H1 (cell line): ENCODE measurements around the gene PSAP. TPM values are rescaled to one million over a fixed set of nuclear protein-coding genes. Genes with fewer than 3 reads are reported as not detected.

Experiments
- CTCF ChIA-PET: fragments of 300-600 bp; sonication (Branson Sonifier 250); formaldehyde crosslinking; loops from one replicate; lab custom pipeline; 2021; ENCODE audit not compliant: partially characterized antibody; lab: Charles Lee
- POLR2A ChIA-PET: fragments of 300-600 bp; sonication (Branson Sonifier 250); formaldehyde crosslinking; loops from one replicate; lab custom pipeline; 2021; ENCODE audit warnings: inconsistent platforms; ENCODE audit not compliant: partially characterized antibody; lab: Charles Lee
- DNase-seq, 2 experiments: peaks; one replicate each; pipeline versions ENCODE4 v3.0.0 to v3.0.0-alpha.2; 2010 to 2022; ENCODE audit warnings: low spot score in 2 of 2, low read depth in 1 of 2, mixed read lengths in 1 of 2
- FAIRE-seq: peaks from 2 replicates; lab custom pipeline; 2011; peaks lifted over from hg19 to GRCh38; lab: Jason Lieb, UNC
- H2AFZ ChIP-seq: 2 replicates; pipeline ENCODE4 v1.8.1; 2012; ENCODE audit warnings: low read length, inconsistent platforms
- H2AK5ac ChIP-seq: 2 replicates; pipeline ENCODE4 v1.6.1; 2013; ENCODE audit warnings: low read depth, low read length
- H2BK120ac ChIP-seq: replicated peaks from 2 replicates; pipeline ENCODE3; 2013; ENCODE audit warnings: low read depth, low read length, inconsistent platforms
- H2BK12ac ChIP-seq: 2 replicates; pipeline ENCODE4 v1.6.1; 2013; ENCODE audit warnings: low read depth, low read length
- H2BK15ac ChIP-seq: 2 replicates; pipeline ENCODE4 v1.6.1; 2013; ENCODE audit warnings: low read length
- H2BK20ac ChIP-seq: 2 replicates; pipeline ENCODE4 v1.6.1; 2013; ENCODE audit warnings: low read length
- H2BK5ac ChIP-seq: 2 replicates; pipeline ENCODE4 v1.6.1; 2013; ENCODE audit warnings: low read depth, low read length
- H3K14ac ChIP-seq: 2 replicates; pipeline ENCODE4 v1.6.1; 2013; ENCODE audit warnings: inconsistent platforms; ENCODE audit not compliant: insufficient read length
- H3K18ac ChIP-seq: 2 replicates; pipeline ENCODE4 v1.6.1; 2013; ENCODE audit warnings: low read length; ENCODE audit errors: extremely low read depth
- H3K23ac ChIP-seq: 2 replicates; pipeline ENCODE4 v1.6.1; 2013; ENCODE audit warnings: inconsistent platforms; ENCODE audit not compliant: insufficient read length
- H3K23me2 ChIP-seq: 2 replicates; pipeline ENCODE4 v1.6.1; 2013; ENCODE audit warnings: low read depth, low read length
- H3K27ac ChIP-seq: 2 replicates; pipeline ENCODE4 v1.6.1; 2011; ENCODE audit warnings: low read depth, low read length, inconsistent platforms
- H3K27me3 ChIP-seq, 4 experiments: replicated peaks in 1 of 4; 1 replicate in 1 of 4; 2 replicates in 3 of 4; pipeline versions ENCODE4 v1.6.1 to v1.8.1; 2011 to 2013; ENCODE audit warnings: low read length in 3 of 4, mild to moderate bottlenecking in 3 of 4, inconsistent platforms in 2 of 4, mixed read lengths in 2 of 4, moderate library complexity in 1 of 4; ENCODE audit not compliant: control insufficient read depth in 3 of 4, insufficient read depth in 3 of 4; ENCODE audit errors: extremely low read depth in 1 of 4
- H3K36me3 ChIP-seq, 4 experiments: 2 replicates each; pipeline versions ENCODE4 v1.6.1 to v1.8.1; 2011 to 2013; ENCODE audit warnings: mild to moderate bottlenecking in 4 of 4, low read length in 3 of 4, moderate library complexity in 2 of 4, control low read depth in 1 of 4, inconsistent platforms in 1 of 4; ENCODE audit not compliant: insufficient read depth in 4 of 4, control insufficient read depth in 2 of 4
- H3K4ac ChIP-seq: replicated peaks from 2 replicates; pipeline ENCODE3; 2013; ENCODE audit warnings: low read length, low read depth, mixed read lengths, inconsistent platforms; ENCODE audit not compliant: insufficient read length
- H3K4me1 ChIP-seq, 4 experiments: replicated peaks in 1 of 4; 1 replicate in 1 of 4; 2 replicates in 3 of 4; pipeline versions ENCODE4 v1.6.1 to v1.8.1; 2011 to 2013; ENCODE audit warnings: low read length in 3 of 4, inconsistent platforms in 2 of 4, mixed read lengths in 1 of 4; ENCODE audit not compliant: insufficient read depth in 4 of 4, control insufficient read depth in 3 of 4
- H3K4me2 ChIP-seq, 2 experiments: 2 replicates each; pipeline versions ENCODE4 v1.6.1 to v1.8.1; 2011 to 2013; ENCODE audit warnings: low read depth in 2 of 2, low read length in 2 of 2, control low read depth in 1 of 2, inconsistent platforms in 1 of 2, mild to moderate bottlenecking in 1 of 2; ENCODE audit not compliant: insufficient read depth in 1 of 2
- H3K4me3 ChIP-seq, 4 experiments: fragments of 200-600, 300-600 bp in 1 of 4; sonication (generic), shearing (Covaris generic), sonication (Bioruptor Twin) in 1 of 4; 2 replicates each; pipeline versions ENCODE4 v1.5.1 to v1.8.1; 2011 to 2016; ENCODE audit warnings: low read length in 4 of 4, low read depth in 3 of 4, control low read depth in 2 of 4, inconsistent platforms in 2 of 4, mild to moderate bottlenecking in 2 of 4, mixed read lengths in 1 of 4, moderate library complexity in 1 of 4; ENCODE audit not compliant: insufficient read depth in 2 of 4; ENCODE audit errors: extremely low read depth in 1 of 4
- H3K56ac ChIP-seq: replicated peaks from 2 replicates; pipeline ENCODE3; 2013; ENCODE audit warnings: low read depth, mild to moderate bottlenecking, mixed read lengths, low read length, inconsistent platforms; ENCODE audit not compliant: insufficient read length
- H3K79me1 ChIP-seq: 2 replicates; pipeline ENCODE4 v1.6.1; 2013; ENCODE audit warnings: low read depth, low read length, control low read depth
- H3K79me2 ChIP-seq, 2 experiments: 2 replicates each; pipeline versions ENCODE4 v1.6.1 to v1.8.1; 2012 to 2013; ENCODE audit warnings: low read length in 2 of 2, mild to moderate bottlenecking in 2 of 2, inconsistent platforms in 1 of 2; ENCODE audit not compliant: insufficient read depth in 2 of 2, control insufficient read depth in 1 of 2
- H3K9ac ChIP-seq, 4 experiments: replicated peaks in 1 of 4; 1 replicate in 1 of 4; 2 replicates in 3 of 4; pipeline versions ENCODE4 v1.6.1 to v1.8.1; 2011 to 2013; ENCODE audit warnings: low read depth in 3 of 4, low read length in 3 of 4, control low read depth in 2 of 4, mild to moderate bottlenecking in 2 of 4, moderate library complexity in 2 of 4, inconsistent platforms in 1 of 4; ENCODE audit errors: extremely low read depth in 1 of 4
- H3K9me3 ChIP-seq, 2 experiments: 2 replicates each; pipeline versions ENCODE4 v1.6.1 to v1.8.1; 2012 to 2013; ENCODE audit warnings: mild to moderate bottlenecking in 2 of 2, moderate library complexity in 2 of 2, control low read depth in 1 of 2, inconsistent platforms in 1 of 2, low read depth in 1 of 2, low read length in 1 of 2, mixed read lengths in 1 of 2; ENCODE audit not compliant: insufficient read depth in 2 of 2
- H4K20me1 ChIP-seq, 2 experiments: replicated peaks in 1 of 2; 2 replicates each; pipeline versions ENCODE3 to v1.8.1; 2011 to 2013; ENCODE audit warnings: inconsistent platforms in 2 of 2, low read length in 2 of 2, mild to moderate bottlenecking in 1 of 2; ENCODE audit not compliant: insufficient read depth in 2 of 2, control insufficient read depth in 1 of 2
- H4K5ac ChIP-seq: 2 replicates; pipeline ENCODE4 v1.6.1; 2013; ENCODE audit warnings: low read length, low read depth, mixed read lengths, inconsistent platforms; ENCODE audit not compliant: insufficient read length
- H4K8ac ChIP-seq: 2 replicates; pipeline ENCODE4 v1.8.0; 2013; ENCODE audit warnings: mild to moderate bottlenecking, moderate library complexity, low read length, inconsistent platforms; ENCODE audit not compliant: insufficient read depth; ENCODE audit errors: extremely low read depth
- H4K91ac ChIP-seq: replicated peaks from 2 replicates; pipeline ENCODE3; 2013; ENCODE audit warnings: low read length, mixed read lengths, inconsistent platforms; ENCODE audit not compliant: insufficient read length
- CEBPB ChIP-seq: IDR thresholded peaks from 2 replicates; pipeline ENCODE4 v1.6.1; 2012; ENCODE audit warnings: low read depth, low read length
- EGR1 ChIP-seq: IDR thresholded peaks from 2 replicates; pipeline ENCODE4 v1.6.1; 2011; ENCODE audit warnings: low read depth, low read length, borderline replicate concordance
- HDAC2 ChIP-seq, 2 experiments: fragments of 300-600 bp in 1 of 2; sonication (generic) in 1 of 2; IDR thresholded peaks; 2 replicates each; pipeline ENCODE4 v1.6.1; 2011 to 2012; ENCODE audit warnings: low read depth in 2 of 2, low read length in 2 of 2, mild to moderate bottlenecking in 2 of 2, moderate library complexity in 2 of 2, borderline replicate concordance in 1 of 2, inconsistent platforms in 1 of 2
- HDAC6 ChIP-seq: IDR thresholded peaks from one replicate; pipeline ENCODE4 v1.7.1; 2012; ENCODE audit warnings: low read depth, mild to moderate bottlenecking, inconsistent platforms, low read length, moderate library complexity
- JUND ChIP-seq: IDR thresholded peaks from 2 replicates; pipeline ENCODE4 v1.6.1; 2011; ENCODE audit warnings: mild to moderate bottlenecking, improper control_type of control experiment, low read length
- RXRA ChIP-seq: IDR thresholded peaks from 2 replicates; pipeline ENCODE4 v1.6.1; 2011; ENCODE audit warnings: low read depth, mild to moderate bottlenecking, low read length, moderate library complexity; ENCODE audit not compliant: insufficient read depth
- SIX5 ChIP-seq: IDR thresholded peaks from 2 replicates; pipeline ENCODE4 v1.6.1; 2011; ENCODE audit warnings: mild to moderate bottlenecking, low read depth, low read length
- TEAD4 ChIP-seq: IDR thresholded peaks from 2 replicates; pipeline ENCODE4 v1.6.1; 2012; ENCODE audit warnings: low read depth, low read length, inconsistent platforms, mixed read lengths
- USF2 ChIP-seq: IDR thresholded peaks from 2 replicates; pipeline ENCODE4 v1.6.1; 2011; ENCODE audit warnings: low read length, improper control_type of control experiment
- WGBS, 2 experiments: shearing (Covaris generic) in 1 of 2; methylation state at CpG; one replicate each; pipeline versions ENCODE4 v1.1.6 to v1.1.7; 2013 to 2015; ENCODE audit warnings: low lambda C conversion rate in 2 of 2, mixed read lengths in 2 of 2, inconsistent platforms in 1 of 2, low coverage in 1 of 2, missing lambda C conversion rate in 1 of 2; ENCODE audit not compliant: insufficient replicate concordance in 2 of 2, insufficient coverage in 1 of 2, insufficient read length in 1 of 2; ENCODE audit errors: extremely low coverage in 1 of 2, missing lambda C conversion rate in 1 of 2; 5-methylcytosine and 5-hydroxymethylcytosine counted together
- polyA plus RNA-seq, 7 experiments: library from polyadenylated mRNA; depleted of rRNA in 3 of 7; stranded (reverse) in 5 of 7; unstranded in 2 of 7; fragments of >200 nt in 5 of 7; fragments of 200-250 nt in 2 of 7; gene quantifications; 1 replicate in 5 of 7; 2 replicates in 1 of 7; 4 replicates in 1 of 7; pipeline versions ENCODE4 v1.2.1 to v1.2.3, GENCODE V29; 2011 to 2013; ENCODE audit warnings: missing spikeins in 2 of 7, mixed read lengths in 2 of 7
- total RNA-seq: library from RNA; stranded (reverse); fragmentation: NEBNext Ultra II Directional; extraction: Animal tissue kit (Norgen Biotek cat#: 25700); gene quantifications from 2 replicates; pipeline ENCODE4 v1.2.1, GENCODE V29; 2021
- TF ChIP-seq, protein P1 (sequence below): IDR thresholded peaks from 2 replicates; pipeline ENCODE4 v1.6.1; 2012; ENCODE audit warnings: inconsistent platforms

Gene PSAP
- total and polyA plus RNA-seq, 2 of the 8 experiments (the other 6 are each of a cell fraction or from before 2014, with no cell fraction given): 386 to 504 TPM

DNA sequence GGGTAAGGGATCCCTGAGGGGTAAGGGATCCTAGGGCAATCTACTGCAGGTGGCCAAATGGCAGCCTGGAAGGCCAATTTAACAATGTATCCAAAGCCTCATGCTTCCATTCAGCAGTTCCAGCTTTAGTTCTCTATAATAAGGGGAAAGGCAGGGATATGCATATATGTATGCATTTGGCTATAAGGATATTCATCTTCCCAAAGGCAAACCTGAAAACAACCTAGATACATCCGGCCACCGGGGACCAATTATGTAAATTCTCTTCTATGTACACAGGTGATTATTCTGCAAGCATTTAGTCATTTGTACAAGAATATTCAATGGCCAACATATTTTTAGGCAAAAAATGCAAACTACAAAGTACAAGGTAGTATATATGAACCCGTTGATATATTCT lies 26.7 kb downstream of the PSAP start:
- Histone ChIP-seq H3K4me3 (no peak overlapping the region), H2BK20ac (no peak overlapping the region), H3K9ac (no peak overlapping the region), H3K4me2 (no peak overlapping the region), H2BK120ac (no peak overlapping the region), H3K23me2 (no peaks in the 10 kb centered on the region), H3K4ac (no peak overlapping the region), H3K79me2 (no peaks in the 10 kb centered on the region), H4K91ac (no peak overlapping the region), H2AFZ (no peak overlapping the region), H3K79me1 (peaks cover 2% of the 10 kb centered on the region; the same call in 1 of the 2 replicates), H3K56ac (no peak overlapping the region), H3K4me1 (peaks cover 0 to 2% (median 0%) of the 10 kb centered on the region in 4 experiments; a peak in 1 of 7 replicates), H2BK12ac (no peak overlapping the region), H2AK5ac (no peak overlapping the region; the same call in 1 of the 2 replicates), H2BK5ac (no peak overlapping the region), H4K5ac (no peak overlapping the region), H4K8ac (no peak overlapping the region), H3K14ac (no peak overlapping the region), H3K23ac (no peak overlapping the region), H3K36me3 (peaks cover 55 to 94% (median 81%) of the 10 kb centered on the region in 4 experiments), H3K27me3 (no peaks in the 10 kb centered on the region), H3K9me3 (no peaks in the 10 kb centered on the region), H3K27ac (no peak overlapping the region), H2BK15ac (no peak overlapping the region), H3K18ac (no peak overlapping the region), H4K20me1 (peaks cover 3 to 11% of the 10 kb centered on the region in 2 experiments)
- FAIRE-seq: no peak
- DNase-seq: no peak
- TF ChIP-seq CEBPB (no peak), USF2 (no peak), HDAC6 (no peak), JUND (no peak), TEAD4 (no peak), SIX5 (no peak), HDAC2 (IDR thresholded peaks at IDR 0.05; ENCODE audit: borderline replicate concordance in 1 of 2, low read depth in 2 of 2, low read length in 2 of 2) (no peak), EGR1 (no peak), RXRA (no peak)
- TF ChIP-seq, protein P1, sequence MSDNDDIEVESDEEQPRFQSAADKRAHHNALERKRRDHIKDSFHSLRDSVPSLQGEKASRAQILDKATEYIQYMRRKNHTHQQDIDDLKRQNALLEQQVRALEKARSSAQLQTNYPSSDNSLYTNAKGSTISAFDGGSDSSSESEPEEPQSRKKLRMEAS: no peak
- ChIA-PET POLR2A (interaction anchor here (1.0 kb wide), 1 partner anchor 9 kb away, joined by 3 read pairs; no protein-coding TSS in a partner anchor), CTCF (interaction anchor here (1.9 to 3.5 kb wide), 3 partner anchors 8 to 12 kb away, joined by 5 to 23 read pairs (median 10); no protein-coding TSS in a partner anchor)
- WGBS, 2 experiments: 88% methylated on average over 3 of the region's 3 CpGs; no CpG with 5 or more reads in 1 of the 2 experiments
